GF-D8 (cell line): ENCODE measurements around the gene CXCR6.

ENCODE experiments used
- DNase-seq: peaks from one replicate; lab custom pipeline; 2025; lab: John Stamatoyannopoulos, UW

The CXCR6 gene

DNA sequence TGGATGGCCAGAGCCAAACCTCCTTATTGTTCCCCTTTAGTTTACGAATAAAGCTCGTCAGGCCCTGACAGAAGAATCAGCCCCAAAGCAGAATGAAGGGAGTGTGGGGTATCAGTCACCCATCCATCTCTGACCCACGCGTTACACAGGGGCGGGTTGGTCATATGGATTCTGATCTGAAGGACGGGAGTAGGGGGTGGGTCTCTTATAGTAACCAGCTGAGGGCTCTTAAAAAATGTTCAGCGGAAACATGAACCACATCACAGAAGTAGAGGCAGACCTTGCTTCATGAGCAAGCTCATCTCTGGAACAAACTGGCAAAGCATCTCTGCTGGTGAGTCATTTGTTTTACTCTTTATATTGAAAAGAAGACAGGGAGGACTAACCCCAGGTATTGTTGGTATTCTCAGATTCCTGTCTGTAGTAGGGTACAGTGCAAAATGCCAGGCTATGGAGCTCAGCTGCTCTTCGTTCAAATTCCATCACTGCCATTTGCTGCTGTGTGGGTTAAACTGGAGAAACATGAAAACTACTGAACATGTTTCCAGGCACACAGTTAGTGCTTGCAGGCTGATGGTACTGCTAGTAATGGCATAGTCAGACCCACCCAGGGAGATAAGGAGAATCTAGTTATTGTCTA, at the start of gene CXCR6:
TSS of gene CXCR6 (plus strand) at position 258 of the 640 bp plus-strand sequence. CDS start 3,018 bp downstream, outside the sequence.
- no peak for DNase-seq

DNA sequence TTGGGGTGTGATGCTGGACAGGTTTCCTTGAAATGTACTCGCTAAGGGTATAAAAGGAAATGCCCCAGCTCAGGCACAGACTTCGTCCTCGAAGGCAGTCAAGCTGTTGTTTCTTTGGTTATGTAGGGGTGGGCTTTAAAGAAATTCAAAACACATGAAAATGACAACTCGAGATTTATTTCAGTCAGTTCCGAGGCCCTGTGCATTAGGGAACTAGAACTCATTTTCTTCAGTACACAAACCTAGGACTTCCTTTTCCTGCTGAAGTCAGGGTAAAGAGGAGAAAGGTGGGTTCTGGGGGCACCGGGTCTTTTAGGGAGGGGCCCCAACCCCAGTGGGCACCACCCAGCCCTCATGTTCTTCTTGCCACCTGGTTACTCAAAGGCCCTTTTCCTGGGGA, 49.2 kb upstream of the CXCR6 start:
- no peak for DNase-seq

DNA sequence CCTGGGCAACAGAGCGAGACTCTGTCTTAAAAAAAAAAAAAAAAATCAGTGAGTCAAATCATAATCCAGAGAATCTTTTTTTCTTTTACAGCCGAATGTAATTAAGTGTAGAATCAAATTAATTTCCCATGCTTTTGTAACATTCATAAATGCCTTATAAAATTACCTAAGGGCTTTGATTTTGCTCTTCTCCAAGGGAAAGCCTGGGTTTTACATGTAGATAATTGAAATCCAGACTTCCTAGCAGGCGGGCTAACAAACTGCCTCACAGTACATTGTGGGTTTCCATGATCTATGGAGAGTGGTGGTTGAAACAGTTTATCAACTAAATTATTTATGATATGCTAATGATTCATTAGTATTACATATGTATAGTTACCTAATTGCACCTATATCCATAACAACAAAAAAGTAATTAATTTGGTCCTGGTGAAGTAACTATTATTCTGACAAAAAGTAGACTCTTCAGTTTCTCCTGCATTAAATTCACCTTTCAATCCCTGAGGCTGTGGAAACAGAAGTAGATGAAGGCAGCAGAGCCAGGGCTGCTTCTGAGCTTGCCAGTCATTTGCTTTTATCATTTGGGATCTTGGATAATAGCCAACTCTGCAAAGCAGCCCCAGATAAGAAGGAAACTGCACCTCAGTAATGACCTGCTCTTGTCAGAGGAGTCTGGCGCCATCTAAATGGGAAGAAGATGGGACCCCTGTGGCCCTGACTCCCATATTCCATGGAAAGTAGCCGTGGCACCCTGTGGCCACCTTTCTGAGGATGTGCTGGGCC, 47.4 kb upstream of the CXCR6 start:
- no peak for DNase-seq

DNA sequence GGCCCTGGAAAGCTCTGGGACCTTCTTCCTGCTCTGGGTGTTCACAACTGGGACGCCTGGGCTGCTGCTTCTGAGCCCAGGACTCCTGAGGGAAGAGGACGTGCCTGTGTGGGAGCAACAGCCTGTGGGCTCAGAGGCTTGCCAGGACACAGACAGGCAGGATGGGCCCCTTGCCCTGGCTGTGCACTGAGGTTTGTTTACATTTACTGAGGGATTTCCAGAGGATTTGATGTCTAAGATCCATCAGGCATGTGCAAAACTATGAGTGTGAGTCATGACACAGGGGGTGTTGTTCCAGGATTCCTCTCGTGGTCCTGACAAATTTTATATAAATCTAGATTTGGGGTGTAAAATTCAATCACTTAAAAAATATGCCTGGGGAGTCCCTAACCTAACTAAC, 46.3 kb upstream of the CXCR6 start:
- DNase-seq: no peak

DNA sequence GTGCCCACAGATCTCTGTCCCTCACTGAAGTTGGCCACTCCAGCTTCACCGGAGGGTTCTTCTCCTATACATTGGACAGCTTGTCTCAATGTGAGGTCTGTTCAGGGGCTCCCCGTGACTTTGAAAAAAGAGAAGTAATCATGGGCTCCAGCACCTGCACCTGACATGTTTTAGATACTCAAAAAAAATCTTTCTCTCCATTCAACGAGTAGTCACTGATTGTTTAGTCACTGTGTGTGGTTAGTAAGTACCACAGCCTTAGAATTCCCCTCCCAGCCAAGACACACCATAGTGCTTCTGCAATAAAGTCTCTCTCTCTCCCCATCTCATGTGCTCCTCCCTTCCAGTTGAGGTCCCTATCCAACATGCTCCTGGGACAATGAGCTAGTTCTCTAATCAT, 38.3 kb upstream of the CXCR6 start:
- no peak for DNase-seq

DNA sequence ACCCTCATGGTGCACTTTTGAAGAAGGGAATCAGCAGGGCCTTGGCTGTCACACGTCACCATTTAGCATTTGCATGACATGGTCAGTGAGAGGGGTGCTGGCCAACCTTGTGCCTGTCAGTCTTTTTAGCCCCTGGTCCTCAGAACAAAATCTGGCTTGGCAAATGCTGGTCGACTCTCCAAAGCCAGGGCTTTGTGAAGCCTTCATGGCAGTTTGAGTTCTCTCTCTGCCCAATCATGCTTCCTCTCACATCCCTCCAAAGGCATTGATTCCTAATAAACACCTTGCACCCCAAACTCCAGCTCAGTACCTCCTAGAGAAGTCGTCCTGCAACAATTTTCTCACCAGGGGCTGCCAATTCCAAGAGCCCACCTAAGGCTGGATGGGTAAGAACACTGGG, 37.5 kb upstream of the CXCR6 start:
- no peak for DNase-seq

DNA sequence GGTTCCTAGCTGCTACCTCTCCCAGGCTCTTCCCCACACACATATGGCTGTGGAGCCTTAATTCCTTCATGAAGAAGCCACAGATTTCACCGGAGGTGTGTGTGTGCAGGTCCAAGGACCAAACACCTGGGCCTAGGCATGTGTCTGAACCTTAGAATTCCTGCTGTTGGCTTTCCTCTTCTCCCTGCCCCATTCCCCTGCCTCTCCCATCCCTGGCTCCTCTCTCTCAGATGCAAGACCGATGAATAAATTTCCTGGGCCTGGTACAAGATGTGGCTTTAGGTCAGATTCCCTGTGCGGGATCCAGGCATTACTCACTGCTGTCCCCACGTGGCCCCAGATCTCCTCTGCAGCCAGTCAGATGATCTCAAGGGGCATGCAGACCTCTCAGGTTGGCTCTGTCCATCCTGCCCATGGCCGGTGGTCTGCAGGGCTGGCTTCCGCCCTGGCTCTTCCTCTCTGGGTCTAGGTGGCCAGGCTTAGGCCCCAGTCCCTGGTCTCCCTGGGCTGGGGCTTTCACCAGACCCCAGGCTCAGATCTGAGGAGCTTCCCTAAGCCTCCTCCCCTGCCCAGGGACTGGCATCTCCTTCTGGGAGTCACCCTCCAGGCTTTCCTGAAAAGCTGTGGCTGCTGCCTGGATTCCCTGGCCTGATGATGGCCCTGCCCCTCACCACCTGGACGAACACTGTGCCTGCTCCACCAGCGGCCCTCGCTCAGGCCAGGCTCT, 36.4 kb upstream of the CXCR6 start:
- DNase-seq: no peak

DNA sequence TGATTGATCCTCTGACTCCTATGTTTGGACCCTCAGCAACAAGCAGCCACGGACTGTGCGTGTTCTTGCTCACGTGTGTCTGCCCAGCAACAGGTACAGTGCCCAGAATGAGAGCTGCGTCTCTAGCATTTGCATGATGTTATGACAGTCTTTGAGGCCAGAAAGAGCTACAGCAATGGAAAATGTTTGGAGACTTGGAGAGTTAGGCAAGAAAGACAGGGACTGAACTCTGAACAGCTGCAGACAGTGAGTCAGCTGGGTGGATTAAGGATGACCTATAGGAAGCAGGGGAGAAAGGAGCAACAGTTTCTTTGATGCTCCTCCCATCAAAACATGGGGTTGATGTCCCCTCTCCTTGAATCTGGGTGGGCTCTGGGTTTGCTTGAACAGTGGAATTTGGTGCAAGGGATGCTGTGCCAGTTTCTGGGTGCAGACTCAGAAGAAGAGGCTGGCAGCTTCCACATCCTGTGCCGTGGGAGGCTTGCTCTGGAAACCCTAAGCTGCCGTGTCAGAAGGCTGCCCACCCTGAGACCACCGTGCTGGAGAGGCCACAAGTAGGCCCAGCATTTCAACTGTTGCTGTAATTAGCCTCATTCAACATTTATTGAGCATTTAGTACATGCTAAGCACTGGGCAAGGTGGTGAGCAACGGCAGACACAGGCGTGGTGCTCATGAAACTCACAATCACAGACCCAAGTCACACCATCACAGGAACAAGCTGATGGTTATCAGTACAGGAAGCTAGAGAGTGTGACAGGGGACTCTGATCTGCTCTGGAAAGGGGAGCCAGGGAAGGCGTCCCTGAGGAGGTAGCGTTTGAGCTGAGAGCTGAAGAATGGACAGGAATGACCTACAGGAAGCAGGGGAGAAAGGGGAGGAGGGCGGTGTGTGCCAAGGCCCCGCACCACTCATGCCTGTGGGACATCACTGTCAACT, 35.2 kb upstream of the CXCR6 start:
- no peak for DNase-seq

DNA sequence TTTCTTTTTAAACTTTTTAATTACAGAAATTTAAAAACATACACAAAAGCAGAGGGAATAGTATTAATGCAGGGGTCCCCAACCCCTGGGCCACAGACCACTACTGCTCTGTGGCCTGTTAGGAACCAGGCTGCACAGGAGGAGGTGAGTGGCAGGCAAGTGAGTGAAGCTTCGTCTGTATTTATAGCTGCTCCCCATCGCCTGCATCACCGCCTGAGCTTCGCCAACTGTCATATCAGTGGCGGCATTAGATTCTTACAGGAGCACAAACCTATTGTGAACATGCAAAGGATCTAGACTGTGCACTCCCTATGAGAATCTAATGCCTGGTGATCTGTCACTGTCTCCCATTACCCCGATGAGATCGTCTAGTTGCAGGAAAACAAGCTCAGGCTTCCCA, 34.5 kb upstream of the CXCR6 start:
- no peak for DNase-seq

- DNase-seq: no peak
Measured at GRCh38 chr3:45909542-45909941, 33.7 kb upstream of the CXCR6 start.

GRCh38 chr3:45910892-45911291, 32.4 kb upstream of the CXCR6 start:
- DNase-seq: no peak

DNA sequence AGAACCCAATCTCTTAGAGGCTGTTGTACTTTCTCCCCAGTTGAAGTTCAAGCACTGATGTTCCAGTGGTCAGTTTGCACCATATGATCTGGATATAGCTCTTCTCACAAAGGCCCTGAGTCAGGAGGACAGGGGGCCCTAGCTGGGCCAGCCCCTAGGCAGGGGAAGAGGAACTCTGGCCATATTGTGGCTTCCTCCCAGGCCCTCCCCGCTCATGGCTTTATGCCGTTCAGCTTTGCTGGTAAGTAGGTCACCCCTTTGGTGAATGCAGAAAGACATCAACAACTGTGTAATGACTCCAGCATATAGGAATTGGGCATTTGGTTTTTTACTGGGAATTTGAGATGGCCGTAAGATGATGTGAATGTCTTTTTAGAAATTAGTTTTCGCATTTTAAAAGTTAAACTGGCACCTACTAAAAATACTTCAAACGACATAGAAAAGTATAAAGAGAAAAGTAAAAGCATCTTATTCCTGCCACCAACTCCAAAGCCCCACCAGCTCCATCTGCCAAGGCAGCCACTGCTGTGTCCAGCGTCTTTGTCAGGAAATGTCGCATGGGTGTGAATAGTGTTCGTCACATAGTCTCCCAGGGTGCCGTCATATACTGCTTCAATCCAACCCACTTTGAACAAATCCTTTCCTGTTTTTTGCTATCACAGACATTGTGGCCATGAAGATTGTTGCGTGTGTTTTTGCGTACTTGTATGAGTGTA, 31.6 kb upstream of the CXCR6 start:
- DNase-seq: no peak

- no peak for DNase-seq
Measured at GRCh38 chr3:45912435-45912834, 30.8 kb upstream of the CXCR6 start.

- DNase-seq: no peak
Measured at GRCh38 chr3:45914362-45915058, 28.8 kb upstream of the CXCR6 start.

DNA sequence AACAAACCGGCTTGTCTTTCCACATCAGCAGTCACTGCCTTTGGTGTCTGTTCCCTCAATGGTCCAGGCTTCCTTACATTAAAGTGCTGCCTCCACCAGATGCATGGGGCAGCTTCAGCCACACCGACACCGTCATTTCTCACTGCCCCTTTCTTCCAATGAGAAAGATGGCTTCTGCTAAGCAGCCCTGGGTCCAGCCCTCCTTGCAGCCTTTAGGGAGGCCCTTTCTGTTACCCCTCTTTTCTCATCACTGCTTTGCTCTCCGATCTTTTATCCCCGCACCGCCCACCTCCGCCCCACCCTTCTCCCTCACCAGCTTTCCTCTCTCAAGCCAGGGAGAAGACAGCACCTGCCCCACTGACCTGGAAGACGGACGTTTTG, 28.2 kb upstream of the CXCR6 start:
- no peak for DNase-seq

- DNase-seq: no peak
Measured at GRCh38 chr3:45915518-45916231, 27.6 kb upstream of the CXCR6 start.

DNA sequence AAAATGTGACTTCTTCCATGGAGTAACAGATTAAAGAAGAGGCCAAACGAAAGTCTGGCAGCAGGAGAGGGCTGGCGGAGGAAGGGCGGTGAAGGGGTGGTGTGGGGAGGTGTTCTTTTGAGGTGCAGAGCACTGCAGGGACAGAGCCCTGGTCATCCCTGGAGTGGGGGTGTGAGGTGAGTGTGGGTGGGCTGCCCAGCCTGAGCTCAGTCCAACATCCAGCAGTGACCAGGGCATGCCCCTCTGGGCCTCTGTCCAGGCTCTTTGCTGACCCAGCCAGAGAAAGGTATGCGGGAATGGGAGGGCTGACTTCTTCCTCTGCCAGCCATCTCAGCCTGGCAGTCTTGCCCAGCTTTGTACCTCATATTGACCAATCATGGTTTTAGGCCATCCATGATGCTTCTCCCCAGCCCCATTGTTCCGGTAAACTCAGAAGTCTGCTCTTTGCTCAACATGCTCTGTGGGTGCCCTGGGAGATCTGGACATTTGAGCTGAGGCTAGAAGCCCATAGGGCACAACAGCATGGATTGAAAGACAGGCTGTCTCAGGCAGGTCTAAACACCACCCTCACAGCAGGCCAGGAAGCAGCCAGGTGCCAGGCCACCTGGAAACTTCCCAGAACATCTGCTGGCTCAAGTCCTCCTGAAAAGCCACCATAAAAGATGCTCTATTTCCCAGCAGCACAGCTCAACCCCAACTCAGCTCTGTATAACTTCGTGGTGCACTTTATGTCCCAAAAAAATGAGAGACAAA, 25.9 kb upstream of the CXCR6 start:
- no peak for DNase-seq

GRCh38 chr3:45921158-45922038, 21.9 kb upstream of the CXCR6 start:
- no peak for DNase-seq

DNA sequence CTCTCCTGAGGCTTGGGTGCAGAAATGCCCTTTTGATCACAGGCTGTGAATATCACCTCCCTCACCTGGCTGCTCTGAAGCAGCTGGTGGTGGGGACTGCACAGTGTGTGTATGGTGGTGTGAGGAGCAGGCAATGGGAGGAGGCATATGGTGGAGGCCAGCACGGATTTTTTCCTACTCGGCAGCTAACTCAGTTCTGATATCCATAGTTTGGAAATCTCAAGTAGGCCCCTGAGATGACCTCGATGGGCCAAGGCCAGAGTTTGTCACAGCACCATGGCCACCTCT, 21.3 kb upstream of the CXCR6 start:
- DNase-seq: no peak
